ENCODE measurements around the gene CAPRIN1.
A peak's percentile ranks its signal among the peaks of the same experiment; 100 is the strongest.

The CAPRIN1 gene

GRCh38 chr11:34051349-34052035 is at the start of gene CAPRIN1:
Gene CAPRIN1 (plus strand): TSS chr11:34051731. CDS start chr11:34052421, 690 bp downstream.
- DNase-seq (ENCODE audit: low spot score), result peak; percentile 94

- DNase-seq (ENCODE audit: low spot score), result no peak
These were observed 49.1 kb upstream of the CAPRIN1 start for GRCh38 chr11:34002420-34002819.

- no peak for DNase-seq (ENCODE audit: low spot score)
These were observed 47.3 kb upstream of the CAPRIN1 start for GRCh38 chr11:34004236-34004635.

- DNase-seq (ENCODE audit: low spot score), result no peak
These were observed 44.7 kb upstream of the CAPRIN1 start for GRCh38 chr11:34006876-34007275.

- no peak for DNase-seq (ENCODE audit: low spot score)
These were observed 38.8 kb upstream of the CAPRIN1 start for GRCh38 chr11:34012734-34013133.

- DNase-seq (ENCODE audit: low spot score), result no peak
These were observed 37.5 kb upstream of the CAPRIN1 start for GRCh38 chr11:34013898-34014571.

- no peak for DNase-seq (ENCODE audit: low spot score)
These were observed 29.4 kb upstream of the CAPRIN1 start for GRCh38 chr11:34021977-34022735.

GRCh38 chr11:34026432-34026831 is 25.1 kb upstream of the CAPRIN1 start:
- DNase-seq (ENCODE audit: low spot score), result no peak

- no peak for DNase-seq (ENCODE audit: low spot score)
These were observed 23.8 kb upstream of the CAPRIN1 start for GRCh38 chr11:34027516-34028408.

GRCh38 chr11:34028425-34028824 is 23.1 kb upstream of the CAPRIN1 start:
- DNase-seq (ENCODE audit: low spot score), result no peak

GRCh38 chr11:34029176-34029575 is 22.4 kb upstream of the CAPRIN1 start:
- no peak for DNase-seq (ENCODE audit: low spot score)

- DNase-seq (ENCODE audit: low spot score), result no peak
These were observed 21.1 kb upstream of the CAPRIN1 start for GRCh38 chr11:34030382-34030781.

- DNase-seq (ENCODE audit: low spot score), result no peak
These were observed 18.1 kb upstream of the CAPRIN1 start for GRCh38 chr11:34033399-34033798.

GRCh38 chr11:34034053-34034452 is 17.5 kb upstream of the CAPRIN1 start:
- no peak for DNase-seq (ENCODE audit: low spot score)

- no peak for DNase-seq (ENCODE audit: low spot score)
These were observed 15.1 kb upstream of the CAPRIN1 start for GRCh38 chr11:34036456-34036855.

- DNase-seq (ENCODE audit: low spot score), result no peak
These were observed 14.5 kb upstream of the CAPRIN1 start for GRCh38 chr11:34037016-34037415.

GRCh38 chr11:34040571-34040970 is 11.0 kb upstream of the CAPRIN1 start:
- DNase-seq (ENCODE audit: low spot score), result no peak

GRCh38 chr11:34044664-34045485 is 6.7 kb upstream of the CAPRIN1 start:
- no peak for DNase-seq (ENCODE audit: low spot score)

GRCh38 chr11:34049028-34049427 is 2.5 kb upstream of the CAPRIN1 start:
- no peak for DNase-seq (ENCODE audit: low spot score)

GRCh38 chr11:34050581-34051348 is 766 bp upstream of the CAPRIN1 start:
- no peak for DNase-seq (ENCODE audit: low spot score)

Measured in germinal center (tissue), 1 donor.